Caco-2 (cell line): Measurements from ENCODE around the gene GAP43. TPM values are rescaled to one million over a fixed set of nuclear protein-coding genes. Genes with fewer than 3 reads are reported as not detected.

ENCODE experiments used
- Bru-seq: library from RNA; stranded (reverse); fragments of 400-500 nt; gene quantifications from one replicate; lab custom pipeline; 2021; lab: Mats Ljungman, UMichigan
- BruChase-seq, 2 experiments: library from RNA; stranded (reverse); fragments of 400-500 nt; gene quantifications; one replicate each; lab custom pipeline; 2021; lab: Mats Ljungman, UMichigan
- BruUV-seq: library from RNA; stranded (reverse); fragments of 400-500 nt; replicated peaks from 2 replicates; lab custom pipeline; 2021; lab: Mats Ljungman, UMichigan
- CTCF ChIA-PET: fragments of 300-600 bp; sonication (Branson Sonifier 250); formaldehyde crosslinking; loops from one replicate; lab custom pipeline; 2022; ENCODE audit warnings: antibody characterized with exemption; lab: Charles Lee
- POLR2A ChIA-PET: fragments of 300-600 bp; sonication (Branson Sonifier 250); formaldehyde crosslinking; loops from one replicate; lab custom pipeline; 2022; ENCODE audit warnings: antibody characterized with exemption; lab: Charles Lee
- DNase-seq, 2 experiments: peaks; one replicate each; pipeline versions ENCODE4 v3.0.0 to v3.0.0-alpha.2; 2020 to 2022
- H3K27me3 ChIP-seq: replicated peaks from 2 replicates; pipeline ENCODE4 v1.6.0; 2011; ENCODE audit warnings: low read length; ENCODE audit not compliant: control insufficient read depth, insufficient read depth
- H3K36me3 ChIP-seq: 2 replicates; pipeline ENCODE4 v1.5.1; 2011; ENCODE audit warnings: low read length; ENCODE audit not compliant: control insufficient read depth, insufficient read depth
- H3K4me1 ChIP-seq: fragments of 250-450 bp; sonication (Bioruptor Pico); 2 replicates; pipeline ENCODE4 v1.5.1; 2020; ENCODE audit warnings: mild to moderate bottlenecking
- H3K4me3 ChIP-seq: 2 replicates; pipeline ENCODE4 v1.5.1; 2011; ENCODE audit warnings: low read depth, mild to moderate bottlenecking, control low read depth, low read length
- H3K9me3 ChIP-seq: fragments of 250-450 bp; sonication (Bioruptor Pico); 2 replicates; pipeline ENCODE4 v1.5.1; 2020; ENCODE audit warnings: mild to moderate bottlenecking, moderate library complexity
- H3K27ac Mint-ChIP-seq: one replicate; pipeline ENCODE4 v1.8.0; 2022; ENCODE audit warnings: mixed read lengths; ENCODE audit not compliant: unreplicated experiment
- H3K27me3 Mint-ChIP-seq: one replicate; pipeline ENCODE4 v1.8.0; 2022; ENCODE audit warnings: mixed read lengths; ENCODE audit not compliant: insufficient read depth, unreplicated experiment
- H3K36me3 Mint-ChIP-seq: one replicate; pipeline ENCODE4 v1.8.0; 2022; ENCODE audit warnings: mild to moderate bottlenecking, mixed read lengths; ENCODE audit not compliant: insufficient read depth, unreplicated experiment
- H3K4me1 Mint-ChIP-seq: one replicate; pipeline ENCODE4 v1.8.0; 2022; ENCODE audit warnings: low read depth, mixed read lengths; ENCODE audit not compliant: unreplicated experiment
- H3K4me3 Mint-ChIP-seq: one replicate; pipeline ENCODE4 v1.8.0; 2022; ENCODE audit warnings: mild to moderate bottlenecking, moderate library complexity, mixed read lengths; ENCODE audit not compliant: unreplicated experiment
- H3K9me3 Mint-ChIP-seq: one replicate; pipeline ENCODE4 v1.8.0; 2022; ENCODE audit warnings: mixed read lengths; ENCODE audit not compliant: unreplicated experiment
- CTCF ChIP-seq, 2 experiments: fragments of 200-600 bp in 1 of 2; IDR thresholded peaks; 1 replicate in 1 of 2; 2 replicates in 1 of 2; pipeline versions ENCODE4 v1.5.1 to v1.8.0; 2011 to 2022; ENCODE audit warnings: antibody characterized with exemption in 1 of 2, control low read depth in 1 of 2, inconsistent platforms in 1 of 2, low read depth in 1 of 2, low read length in 1 of 2, mild to moderate bottlenecking in 1 of 2, moderate library complexity in 1 of 2; ENCODE audit not compliant: insufficient read depth in 1 of 2, severe bottlenecking in 1 of 2, unreplicated experiment in 1 of 2
- intact Hi-C: fragments of 100-400 bp; cut with micrococcal nuclease; formaldehyde crosslinking; loops from one replicate; pipeline ENCODE4 v1.10.0; 2022; ENCODE audit not compliant: unreplicated experiment
- long read RNA-seq: library from polyadenylated mRNA; stranded (forward); transcript quantifications from one replicate; pipeline ENCODE4 v2.0.0, GENCODE V29; 2022
- total RNA-seq: library from RNA; stranded (reverse); gene quantifications from 2 replicates; pipeline ENCODE4 v1.2.3, GENCODE V29; 2022

The GAP43 gene
- total RNA-seq (not detected in 2 replicates), Bru-seq, nascent RNA (percentile 3 among the genes with signal in this experiment), BruChase-seq, experiment 1, labeled RNA remaining after a 2-hour chase (percentile 1 among the genes with signal in this experiment), BruChase-seq, experiment 2, labeled RNA remaining after a 6-hour chase (percentile 1 among the genes with signal in this experiment)
- long read RNA-seq, result 0 reads

- Histone ChIP-seq H3K36me3 (no peaks in the 10 kb centered on the region), H3K4me1 (no peaks in the 10 kb centered on the region), H3K4me3 (no peak within 1 kb of the TSS), H3K27me3 (no peaks in the 10 kb centered on the region), H3K9me3 (no peaks in the 10 kb centered on the region)
- POLR2A ChIA-PET, result no interaction called here
- CTCF ChIA-PET, result no interaction called here
- intact Hi-C loops, result no loop called here
- DNase-seq, result peak in 1 of 2 experiments; percentile 3
- peak within 1 kb of the TSS; percentile 1 for H3K4me3 Mint-ChIP-seq
- no peaks in the 10 kb centered on the region for H3K9me3 Mint-ChIP-seq
- H3K27me3 Mint-ChIP-seq, result peaks cover 24% of the 10 kb centered on the region
- H3K36me3 Mint-ChIP-seq, result no peaks in the 10 kb centered on the region
- no TSS peak for BruUV-seq
- TF ChIP-seq CTCF (IDR thresholded peaks at IDR 0.05; ENCODE audit: insufficient read depth in 1 of 2, low read depth in 1 of 2, low read length in 1 of 2, severe bottlenecking in 1 of 2, unreplicated experiment in 1 of 2), result no peak
- no peak within 1 kb of the TSS for H3K27ac Mint-ChIP-seq
- H3K4me1 Mint-ChIP-seq, result peaks cover 7% of the 10 kb centered on the region
These were observed at the start of gene GAP43 for GRCh38 chr3:115623044-115623868. Gene GAP43 (plus strand): TSS chr3:115623510. CDS start chr3:115623690, 180 bp downstream.

- Histone ChIP-seq H3K4me3 (no peak overlapping the region), H3K4me1 (no peaks in the 10 kb centered on the region), H3K27me3 (no peaks in the 10 kb centered on the region), H3K36me3 (no peaks in the 10 kb centered on the region), H3K9me3 (no peaks in the 10 kb centered on the region)
- ChIA-PET CTCF (no interaction called here), POLR2A (no interaction called here)
- H3K27ac Mint-ChIP-seq, result no peak overlapping the region
- H3K9me3 Mint-ChIP-seq, result no peaks in the 10 kb centered on the region
- intact Hi-C loops, result no loop called here
- peaks cover 7% of the 10 kb centered on the region for H3K27me3 Mint-ChIP-seq
- DNase-seq, result no peak
- H3K4me3 Mint-ChIP-seq, result no peak overlapping the region
- TF ChIP-seq CTCF (IDR thresholded peaks at IDR 0.05; ENCODE audit: insufficient read depth in 1 of 2, low read depth in 1 of 2, low read length in 1 of 2, severe bottlenecking in 1 of 2, unreplicated experiment in 1 of 2), result no peak
- no TSS peak for BruUV-seq
- H3K36me3 Mint-ChIP-seq, result no peaks in the 10 kb centered on the region
- H3K4me1 Mint-ChIP-seq, result no peaks in the 10 kb centered on the region
These were observed 46.9 kb upstream of the GAP43 start for GRCh38 chr3:115576325-115576875.

GRCh38 chr3:115577000-115577399, 46.3 kb upstream of the GAP43 start:
- ChIA-PET POLR2A (no interaction called here), CTCF (no interaction called here)
- Histone ChIP-seq H3K9me3 (no peaks in the 10 kb centered on the region), H3K27me3 (no peaks in the 10 kb centered on the region), H3K4me1 (no peaks in the 10 kb centered on the region), H3K36me3 (no peaks in the 10 kb centered on the region), H3K4me3 (no peak overlapping the region)
- peaks cover 7% of the 10 kb centered on the region for H3K27me3 Mint-ChIP-seq
- H3K36me3 Mint-ChIP-seq, result no peaks in the 10 kb centered on the region
- H3K9me3 Mint-ChIP-seq, result no peaks in the 10 kb centered on the region
- no peak for TF ChIP-seq CTCF (IDR thresholded peaks at IDR 0.05; ENCODE audit: insufficient read depth in 1 of 2, low read depth in 1 of 2, low read length in 1 of 2, severe bottlenecking in 1 of 2, unreplicated experiment in 1 of 2)
- intact Hi-C loops, result no loop called here
- no peaks in the 10 kb centered on the region for H3K4me1 Mint-ChIP-seq
- no TSS peak for BruUV-seq
- no peak overlapping the region for H3K27ac Mint-ChIP-seq
- DNase-seq, result no peak
- no peak overlapping the region for H3K4me3 Mint-ChIP-seq
